AG09319 (cell line): ENCODE results near the gene PTOV1.

Source experiments
- DNase-seq: peaks from one replicate; pipeline ENCODE4 v3.0.0-alpha.2; 2010; ENCODE audit warnings: low read depth; ENCODE audit errors: extremely low read depth
- CTCF ChIP-seq: IDR thresholded peaks from 2 replicates; pipeline ENCODE4 v1.5.1; 2011; ENCODE audit warnings: low read depth, mild to moderate bottlenecking, inconsistent platforms, low read length, moderate library complexity

The PTOV1 gene

DNA sequence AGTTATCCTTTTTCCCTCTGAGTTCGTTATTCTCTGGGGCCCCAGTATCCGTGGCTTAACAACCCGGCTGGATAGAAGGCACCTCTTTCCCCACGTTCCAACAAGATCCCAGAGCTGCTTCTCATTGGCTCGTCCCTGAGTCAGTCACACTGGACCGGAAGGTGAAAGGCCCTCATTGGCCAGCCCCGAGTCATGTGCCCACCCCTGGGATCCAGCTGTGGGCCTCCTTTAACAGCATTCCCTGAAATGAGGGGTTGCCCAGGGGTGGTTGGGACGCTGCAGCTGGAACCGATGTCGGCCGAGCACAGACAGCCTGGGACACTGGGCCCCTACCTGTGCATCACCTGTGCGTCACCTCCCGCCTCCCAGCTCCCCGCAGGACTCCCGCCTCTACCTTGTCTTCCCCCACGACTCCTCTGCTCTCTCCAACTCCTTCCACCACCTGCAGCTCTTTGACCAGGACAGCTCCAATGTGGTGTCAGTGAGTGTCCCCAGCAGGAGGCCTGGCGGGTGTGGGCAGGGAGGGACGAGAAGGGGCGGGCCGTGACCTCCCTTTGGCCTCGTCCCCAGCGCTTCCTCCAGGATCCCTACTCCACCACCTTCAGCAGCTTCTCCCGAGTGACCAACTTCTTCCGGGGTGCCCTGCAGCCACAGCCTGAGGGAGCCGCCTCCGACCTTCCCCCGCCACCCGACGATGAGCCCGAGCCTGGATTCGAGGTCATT, 30.9 kb downstream of the PTOV1 start:
- TF ChIP-seq CTCF, result no peak
- no peak for DNase-seq

DNA sequence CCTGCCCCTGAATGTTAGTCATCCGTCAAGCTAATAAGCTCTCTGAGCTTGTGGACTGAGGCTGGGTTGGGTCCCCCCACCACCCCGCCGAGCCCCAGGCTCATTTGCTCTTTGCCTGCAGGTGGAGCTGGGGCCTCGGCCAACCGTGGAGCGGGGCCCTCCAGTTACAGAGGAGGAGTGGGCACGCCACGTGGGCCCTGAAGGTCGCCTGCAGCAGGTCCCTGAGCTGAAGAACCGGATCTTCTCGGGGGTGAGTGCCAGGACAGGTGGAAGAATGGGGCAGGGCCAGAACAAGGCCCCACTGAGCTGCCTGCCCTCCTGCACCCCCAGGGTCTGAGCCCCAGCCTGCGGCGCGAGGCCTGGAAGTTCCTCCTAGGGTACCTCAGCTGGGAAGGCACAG, 31.7 kb downstream of the PTOV1 start:
- no peak for DNase-seq
- TF ChIP-seq CTCF, result no peak

- DNase-seq, result no peak
- no peak for TF ChIP-seq CTCF
These were observed 32.1 kb downstream of the PTOV1 start for GRCh38 chr19:49883094-49883493.

GRCh38 chr19:49884109-49884508, 33.1 kb downstream of the PTOV1 start:
- DNase-seq, result no peak
- TF ChIP-seq CTCF, result no peak

GRCh38 chr19:49884760-49885159, 33.8 kb downstream of the PTOV1 start:
- TF ChIP-seq CTCF, result no peak
- DNase-seq, result no peak

DNA sequence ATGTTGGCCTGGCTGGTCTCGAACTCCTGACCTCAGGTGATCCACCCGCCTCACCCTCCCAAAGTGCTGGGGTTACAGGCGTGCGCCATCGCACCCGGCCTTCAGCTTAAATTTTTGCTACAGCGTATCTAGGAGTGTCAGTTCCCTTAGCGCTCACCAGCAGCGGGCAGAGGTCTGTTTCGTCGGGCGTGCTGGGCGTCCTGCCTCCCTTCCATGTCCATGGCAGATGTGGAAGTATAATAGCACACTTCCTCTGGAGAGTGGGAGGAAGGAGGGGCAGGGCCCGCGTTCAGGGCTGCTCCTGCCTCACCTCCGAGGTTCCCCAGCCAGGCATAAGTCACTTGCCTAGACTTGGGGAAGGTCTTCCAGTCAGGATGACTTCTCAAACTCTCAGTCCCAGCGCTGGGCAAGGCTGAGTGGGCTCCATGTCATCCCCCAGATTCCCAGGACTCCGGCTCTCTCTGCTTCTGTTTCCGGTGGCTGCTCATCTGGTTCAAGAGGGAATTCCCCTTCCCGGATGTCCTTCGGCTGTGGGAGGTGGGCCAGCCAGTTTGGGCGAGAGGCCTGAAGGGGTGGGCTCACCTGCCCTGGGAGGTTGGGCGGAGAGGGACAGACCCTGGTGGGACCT, 36.2 kb downstream of the PTOV1 start:
- no peak for TF ChIP-seq CTCF
- no peak for DNase-seq

- no peak for DNase-seq
- TF ChIP-seq CTCF, result no peak
These were observed 36.9 kb downstream of the PTOV1 start for GRCh38 chr19:49887665-49888509.
